GM21447 (cell line): Measurements from ENCODE around the gene CHMP5.
"Not testable (repeated sequence)": the region's sequence is repeated elsewhere in the genome, so short reads cannot be mapped to it uniquely, and the experiment has no call there.

Source experiments
- ATAC-seq: cut with Tn5 transposase; IDR thresholded peaks from one replicate; pipeline ENCODE4 v1.9.1; 2021; ENCODE audit not compliant: unreplicated experiment

Gene CHMP5

DNA sequence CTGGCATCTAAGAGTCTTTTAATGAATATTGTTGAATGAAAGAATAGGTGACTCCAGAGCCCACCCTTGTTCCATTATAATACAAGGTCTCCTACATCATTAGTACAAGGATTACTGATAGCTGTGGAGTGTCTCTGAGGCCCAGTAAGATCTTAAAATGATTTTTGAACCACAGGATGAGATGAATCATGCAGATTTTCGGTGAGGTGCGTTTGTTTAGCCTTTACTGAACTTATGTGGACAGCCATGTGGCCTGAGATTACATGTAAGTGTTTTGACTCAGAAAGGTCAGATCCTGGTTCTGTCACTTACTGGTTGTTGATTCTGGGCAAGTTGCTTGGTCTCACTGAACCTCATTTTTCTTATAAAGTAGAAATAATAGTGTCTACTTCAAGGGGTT is 47.1 kb downstream of the CHMP5 start:
- no peak for ATAC-seq

DNA sequence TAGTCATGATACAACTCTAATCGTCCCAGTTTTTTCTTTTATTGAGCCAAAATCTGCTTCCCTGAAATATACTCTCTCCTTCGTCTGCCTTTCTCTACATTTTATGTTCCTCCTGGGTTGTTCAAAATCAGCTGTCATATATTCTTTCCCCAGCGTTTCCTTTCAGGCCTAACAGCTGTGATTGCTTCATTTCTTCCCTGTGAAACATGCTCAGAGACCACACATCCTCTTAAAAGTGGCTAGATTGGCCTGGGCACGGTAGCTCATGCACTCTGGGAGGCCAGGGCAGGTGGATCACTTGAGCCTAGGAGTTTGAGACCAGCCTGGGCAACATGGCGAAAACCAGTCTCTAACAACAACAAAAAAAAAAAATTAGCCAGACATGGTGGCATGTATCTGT is 50.5 kb downstream of the CHMP5 start:
- ATAC-seq, result no peak

DNA sequence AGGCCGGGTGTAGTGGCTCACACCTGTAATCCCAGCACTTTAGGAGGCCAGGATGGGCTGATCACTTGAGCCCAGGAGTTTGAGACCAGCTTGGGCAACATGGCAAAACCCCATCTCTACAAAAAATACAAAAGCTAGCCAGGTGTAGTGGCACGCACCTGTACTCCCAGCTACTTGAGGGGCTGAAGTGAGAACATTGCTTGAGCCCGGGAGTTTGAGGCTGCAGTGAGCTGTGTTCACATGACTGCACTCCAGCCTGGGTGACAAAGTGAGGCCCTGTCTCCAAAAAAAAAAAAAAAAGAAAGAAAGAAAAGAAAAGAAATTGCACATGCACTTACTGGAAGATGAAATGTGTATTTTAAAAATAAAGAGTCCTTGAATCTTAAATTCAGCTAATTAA is 52.3 kb downstream of the CHMP5 start:
- ATAC-seq, result not testable (repeated sequence)

DNA sequence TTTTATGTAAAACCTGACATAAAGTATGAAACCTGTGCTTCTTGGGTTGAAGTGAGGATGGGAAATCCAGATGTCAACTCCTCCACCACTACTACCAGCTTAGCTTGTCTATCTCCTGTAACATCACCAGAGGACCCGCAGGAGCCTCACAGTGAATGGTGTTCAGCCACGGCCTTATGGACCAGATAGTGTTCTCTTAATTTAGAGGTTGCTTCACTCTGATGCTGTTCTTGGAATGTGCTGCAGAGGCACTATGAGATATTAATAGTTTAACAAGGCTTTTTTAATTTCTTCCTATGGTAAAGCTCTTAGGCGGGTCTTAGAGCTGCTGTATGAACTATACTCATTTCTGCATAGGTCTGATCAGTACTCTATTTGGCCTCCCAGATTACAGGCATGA is 53.4 kb downstream of the CHMP5 start:
- ATAC-seq, result no peak

DNA sequence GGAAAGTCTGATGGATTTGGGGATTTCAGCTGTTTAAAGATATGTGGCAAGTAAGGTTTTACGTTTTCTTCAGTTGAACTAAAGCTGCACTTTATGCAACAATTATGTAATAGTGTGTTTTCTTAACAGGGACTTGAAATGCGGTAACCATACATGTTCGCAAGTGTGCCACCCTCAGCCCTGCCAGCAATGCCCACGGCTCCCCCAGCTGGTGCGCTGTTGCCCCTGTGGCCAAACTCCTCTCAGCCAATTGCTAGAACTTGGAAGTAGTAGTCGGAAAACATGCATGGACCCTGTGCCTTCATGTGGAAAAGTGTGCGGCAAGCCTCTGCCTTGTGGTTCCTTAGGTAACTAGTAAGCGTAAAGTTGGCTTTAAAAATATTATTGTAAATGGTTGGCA is 53.9 kb downstream of the CHMP5 start:
- ATAC-seq, result no peak

DNA sequence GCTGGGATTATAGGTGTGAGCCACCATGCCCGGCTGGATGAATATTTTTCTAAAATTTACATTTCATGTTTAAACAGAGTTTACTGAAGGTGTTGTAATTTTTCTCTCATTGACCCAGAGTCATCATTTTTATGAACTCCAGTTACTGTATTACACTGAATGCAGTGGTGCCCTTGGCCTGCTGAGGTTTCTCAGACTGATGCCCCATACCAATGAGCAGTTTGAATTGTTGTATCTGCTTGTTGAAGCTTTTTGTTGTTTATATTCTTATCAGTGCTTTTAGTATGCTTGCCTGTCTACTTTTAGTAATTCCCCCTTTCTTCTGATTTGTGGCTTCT is 55.4 kb downstream of the CHMP5 start:
- no peak for ATAC-seq

DNA sequence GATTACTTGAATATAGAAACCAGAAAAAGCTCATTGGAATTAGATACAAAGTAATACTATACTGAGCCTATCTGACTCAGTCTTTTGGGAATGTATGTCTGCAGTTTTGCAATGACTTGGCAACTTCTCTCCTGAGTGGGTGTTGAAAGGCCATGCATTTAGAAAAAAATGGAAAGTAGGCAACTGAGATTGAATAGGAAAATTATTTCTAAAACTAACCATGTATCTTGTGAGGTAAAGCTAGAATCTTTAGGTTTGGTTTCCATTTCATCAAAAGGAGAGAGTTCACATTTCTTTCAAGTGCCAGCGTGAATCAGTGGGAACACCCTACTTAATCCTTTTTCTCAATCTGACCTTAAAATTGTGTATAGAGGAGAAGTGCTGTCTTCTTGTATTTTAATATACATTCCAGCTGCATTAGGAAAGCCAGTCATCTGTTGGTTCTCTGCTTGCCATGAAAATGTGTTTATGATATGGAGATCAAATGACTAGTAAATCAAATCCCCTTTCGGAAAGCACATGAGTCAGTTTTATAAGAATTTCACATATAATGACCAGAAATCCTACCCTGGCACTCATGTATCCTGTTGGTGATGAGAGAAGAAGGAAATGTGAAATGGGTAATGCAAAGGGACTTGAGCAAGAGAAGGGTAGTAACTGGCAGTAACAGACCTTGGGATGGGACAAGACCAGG is 55.9 kb downstream of the CHMP5 start:
- ATAC-seq, result no peak

DNA sequence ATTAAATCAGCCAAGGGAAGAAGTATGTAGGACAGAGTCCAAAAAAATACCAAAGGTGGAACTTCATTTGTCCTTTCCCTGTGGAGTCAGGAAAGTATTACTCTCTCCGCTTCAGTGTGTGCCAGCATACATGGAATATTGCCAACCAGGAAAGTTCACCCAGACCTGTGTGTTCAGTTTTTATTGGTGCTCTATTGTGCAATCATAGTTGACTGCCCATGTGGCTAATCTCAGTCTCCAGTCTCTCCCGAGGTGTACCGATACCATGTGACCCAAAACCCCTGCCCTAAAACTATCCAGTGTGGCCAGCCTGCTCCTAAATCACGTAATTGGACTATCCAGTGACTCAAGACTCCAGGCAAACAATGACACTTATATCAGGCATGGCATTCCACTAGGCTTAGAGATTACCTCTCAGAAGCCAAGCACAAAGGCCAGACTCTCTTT is 64.3 kb downstream of the CHMP5 start:
- no peak for ATAC-seq

DNA sequence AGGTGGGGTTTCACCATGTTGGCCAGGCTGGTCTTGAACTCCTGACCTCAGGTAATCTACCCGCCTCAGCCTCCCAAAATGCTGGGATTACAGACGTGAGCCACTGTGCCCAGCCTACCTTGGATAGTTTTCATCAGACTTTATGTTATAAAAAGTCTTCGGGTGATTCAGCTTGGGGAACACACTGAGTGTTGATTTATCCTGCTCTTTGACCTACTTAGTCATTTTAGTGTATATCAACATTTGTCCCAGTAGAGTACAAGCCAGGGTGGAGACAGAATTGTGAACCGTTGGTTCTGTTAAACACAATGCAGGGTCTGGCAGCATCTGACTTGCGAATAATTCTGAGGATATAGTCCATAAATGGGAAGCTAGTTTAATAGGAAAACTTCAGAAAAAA is 65.1 kb downstream of the CHMP5 start:
- ATAC-seq, result no peak

DNA sequence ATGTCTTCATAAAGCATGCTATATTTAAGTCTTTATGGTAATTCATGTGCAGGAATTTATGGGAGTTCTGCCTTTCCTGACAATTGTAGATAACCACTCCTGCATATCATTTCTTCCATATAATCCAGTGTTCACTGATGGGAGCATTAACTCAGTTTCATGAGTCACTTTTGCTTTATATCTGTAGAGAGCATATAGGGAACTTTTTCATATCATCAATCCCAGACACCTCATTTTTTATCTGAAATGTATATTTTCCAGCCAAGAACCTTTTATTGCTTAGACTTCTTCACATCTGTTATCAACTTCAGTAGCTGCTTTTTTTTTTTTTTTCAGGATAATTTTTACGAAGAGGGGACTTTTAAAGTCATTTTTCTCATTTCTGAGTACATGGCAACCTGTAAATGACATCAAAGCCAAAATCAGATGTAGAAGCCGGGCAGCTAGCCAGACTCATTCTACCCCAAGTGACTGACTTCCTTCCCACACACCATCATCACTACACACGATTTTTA is 66.6 kb downstream of the CHMP5 start:
- ATAC-seq, result no peak
